ENCODE data around the gene KCNMA1.

The KCNMA1 gene

GRCh38 chr10:77448226-77448625 is 189.4 kb downstream of the KCNMA1 start:
- Mint-ChIP-seq H3K4me1 (ENCODE audit: low read depth) (no peaks in the 10 kb centered on the region), H3K36me3 (ENCODE audit: low read depth) (no peaks in the 10 kb centered on the region), H3K27ac (no peak overlapping the region), H3K27me3 (no peaks in the 10 kb centered on the region), H3K9me3 (no peaks in the 10 kb centered on the region), H3K4me3 (no peak overlapping the region)

DNA sequence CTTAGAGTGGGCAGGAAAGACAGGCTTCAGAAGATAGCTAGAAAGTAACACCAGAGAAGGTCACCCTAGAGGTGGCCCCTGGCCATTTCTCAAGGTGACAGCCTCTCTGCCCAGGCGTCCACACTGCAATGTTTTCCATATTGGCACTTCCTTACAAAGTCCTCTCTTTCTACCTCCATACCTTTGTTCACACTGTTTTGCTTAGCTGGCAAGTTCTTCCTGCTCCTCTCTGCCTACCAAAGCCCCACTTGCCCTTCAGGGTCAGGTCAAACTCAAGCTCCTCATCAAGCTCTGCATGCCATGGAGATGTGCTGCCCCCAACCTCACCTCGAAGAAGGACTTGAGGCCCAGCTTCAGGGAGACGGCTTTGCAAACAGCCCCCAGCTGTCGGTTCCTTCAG is 190.9 kb downstream of the KCNMA1 start:
- Mint-ChIP-seq H3K36me3 (ENCODE audit: low read depth) (no peaks in the 10 kb centered on the region), H3K9me3 (no peaks in the 10 kb centered on the region), H3K27ac (no peak overlapping the region), H3K27me3 (no peaks in the 10 kb centered on the region), H3K4me1 (ENCODE audit: low read depth) (no peaks in the 10 kb centered on the region), H3K4me3 (no peak overlapping the region)

DNA sequence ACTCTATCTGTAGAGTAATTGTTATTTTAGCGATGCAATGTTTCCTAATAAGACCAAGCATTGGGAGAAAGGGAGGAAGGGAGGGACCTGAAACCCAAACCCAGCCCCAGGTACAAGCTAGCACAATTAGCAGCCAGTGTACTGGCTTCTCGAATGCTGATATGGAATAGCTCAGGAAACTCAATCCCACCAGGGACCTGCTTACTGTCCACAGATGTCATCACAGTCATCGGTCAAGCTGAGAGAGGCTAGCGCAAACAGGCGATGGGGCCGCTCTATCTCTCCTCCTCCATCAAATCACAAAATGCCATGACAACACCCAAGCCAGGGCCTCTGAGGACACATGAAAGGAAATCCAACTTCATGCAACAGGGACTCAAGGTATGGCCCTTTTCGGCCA is 192.1 kb downstream of the KCNMA1 start:
- Mint-ChIP-seq H3K36me3 (ENCODE audit: low read depth) (no peaks in the 10 kb centered on the region), H3K4me1 (ENCODE audit: low read depth) (no peaks in the 10 kb centered on the region), H3K4me3 (no peak overlapping the region), H3K9me3 (no peaks in the 10 kb centered on the region), H3K27me3 (no peaks in the 10 kb centered on the region), H3K27ac (no peak overlapping the region)

DNA sequence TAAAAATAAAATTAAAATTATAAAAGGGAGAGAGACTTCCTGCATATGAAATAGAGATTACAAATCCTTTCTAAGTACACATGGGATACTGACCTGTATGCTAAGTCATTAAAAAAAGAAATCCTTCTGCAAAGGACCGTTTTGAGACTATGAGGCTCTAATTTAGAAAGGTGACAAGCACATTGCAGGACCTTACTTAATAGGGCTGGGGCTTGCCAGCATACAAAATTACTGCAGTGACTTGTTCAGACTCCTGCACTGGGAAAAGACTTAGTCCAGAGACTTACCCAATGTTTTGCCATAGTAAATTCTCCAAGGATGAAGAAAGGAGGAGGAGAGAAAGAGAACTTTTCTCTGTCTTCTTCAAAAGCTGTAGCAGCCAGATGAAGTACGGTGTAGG is 193.6 kb downstream of the KCNMA1 start:
- H3K4me1 Mint-ChIP-seq (ENCODE audit: low read depth) = no peaks in the 10 kb centered on the region
- no peaks in the 10 kb centered on the region for H3K36me3 Mint-ChIP-seq (ENCODE audit: low read depth)
- H3K9me3 Mint-ChIP-seq = no peaks in the 10 kb centered on the region
- H3K27me3 Mint-ChIP-seq = no peaks in the 10 kb centered on the region
- no peak overlapping the region for H3K4me3 Mint-ChIP-seq
- H3K27ac Mint-ChIP-seq = no peak overlapping the region

DNA sequence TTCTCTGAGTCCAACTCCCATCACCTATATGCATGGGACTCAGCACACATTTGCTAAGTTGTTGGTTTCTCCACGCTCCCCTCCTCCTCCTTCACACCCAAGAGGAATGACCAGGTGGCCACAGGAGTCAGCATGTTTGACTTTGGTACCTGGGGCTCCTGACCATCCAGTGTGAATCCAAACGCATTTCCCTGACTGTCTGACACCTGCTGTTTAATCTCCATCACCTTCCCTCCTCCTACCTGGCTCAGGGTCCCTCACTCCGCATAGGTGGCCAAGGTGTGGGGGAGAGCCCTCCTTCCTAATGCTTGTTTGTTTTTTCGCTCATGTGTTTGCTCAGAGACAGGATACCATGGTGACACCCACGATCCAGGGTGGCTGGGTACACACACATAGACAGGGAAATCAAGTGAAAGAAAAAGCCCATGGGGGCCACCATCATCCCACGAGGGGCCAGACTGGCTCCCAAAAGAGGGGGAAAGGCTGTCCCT is 194.9 kb downstream of the KCNMA1 start:
- Mint-ChIP-seq H3K4me3 (no peak overlapping the region), H3K9me3 (no peaks in the 10 kb centered on the region), H3K27ac (no peak overlapping the region), H3K27me3 (no peaks in the 10 kb centered on the region), H3K4me1 (ENCODE audit: low read depth) (no peaks in the 10 kb centered on the region), H3K36me3 (ENCODE audit: low read depth) (no peaks in the 10 kb centered on the region)

- Mint-ChIP-seq H3K9me3 (no peaks in the 10 kb centered on the region), H3K4me3 (no peak overlapping the region), H3K27me3 (no peaks in the 10 kb centered on the region), H3K27ac (no peak overlapping the region), H3K36me3 (ENCODE audit: low read depth) (no peaks in the 10 kb centered on the region), H3K4me1 (ENCODE audit: low read depth) (no peaks in the 10 kb centered on the region)
Observed at GRCh38 chr10:77441353-77442166, 196.0 kb downstream of the KCNMA1 start.

DNA sequence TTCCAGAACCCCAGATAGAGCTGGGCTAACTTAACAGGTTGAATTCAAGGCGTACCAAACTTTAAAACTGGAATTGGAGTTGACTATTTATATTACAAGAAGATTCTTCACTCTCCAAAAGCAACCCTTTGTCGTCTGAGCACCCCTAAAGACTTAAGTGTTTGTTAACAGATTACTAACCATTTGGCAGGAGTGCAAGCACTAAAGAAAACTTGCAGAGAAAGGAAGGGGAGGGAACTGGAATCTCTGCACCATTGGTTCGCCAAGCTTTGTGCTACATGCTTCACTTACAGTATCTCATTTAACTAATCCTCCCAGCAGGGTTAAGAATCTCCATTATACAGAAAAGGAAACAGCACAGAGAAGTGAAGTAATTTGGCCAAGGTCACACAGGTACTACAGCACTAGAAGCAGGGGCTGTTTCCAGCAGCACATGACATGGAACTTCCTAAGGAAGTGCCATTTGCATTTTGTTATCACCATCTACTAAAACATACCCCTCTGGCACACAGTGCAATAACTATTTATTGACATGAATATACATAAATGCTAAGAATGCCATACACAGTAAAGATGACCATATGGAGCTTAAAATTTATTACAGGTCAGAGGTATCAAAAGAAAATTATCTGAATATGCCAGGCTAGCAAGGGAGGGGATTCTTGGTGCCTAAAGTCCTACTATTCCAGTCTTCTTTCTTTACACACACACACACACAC is 201.2 kb downstream of the KCNMA1 start:
- H3K9me3 Mint-ChIP-seq = no peaks in the 10 kb centered on the region
- H3K27ac Mint-ChIP-seq = no peak overlapping the region
- H3K4me1 Mint-ChIP-seq (ENCODE audit: low read depth) = no peaks in the 10 kb centered on the region
- no peak overlapping the region for H3K4me3 Mint-ChIP-seq
- no peaks in the 10 kb centered on the region for H3K27me3 Mint-ChIP-seq
- H3K36me3 Mint-ChIP-seq (ENCODE audit: low read depth) = no peaks in the 10 kb centered on the region

DNA sequence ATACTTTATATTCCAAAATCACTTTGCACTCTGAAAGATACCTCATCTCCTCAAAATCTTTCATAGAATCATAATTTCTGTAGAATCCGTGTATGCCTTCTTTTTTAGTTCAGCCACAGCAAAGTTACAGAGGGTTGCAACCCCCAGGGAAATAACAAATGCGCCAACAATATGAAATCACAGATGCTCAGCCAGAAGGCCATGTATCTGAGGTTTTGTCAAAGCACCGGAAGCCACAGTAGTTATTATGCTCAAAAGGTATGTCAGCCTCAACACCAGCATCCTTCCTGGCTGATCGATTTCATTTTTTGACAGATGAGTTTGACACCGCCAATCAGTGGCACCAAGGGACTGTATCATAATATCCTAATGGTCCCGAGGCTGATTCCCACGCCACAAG is 204.1 kb downstream of the KCNMA1 start:
- Mint-ChIP-seq H3K27ac (no peak overlapping the region), H3K36me3 (ENCODE audit: low read depth) (no peaks in the 10 kb centered on the region), H3K4me3 (no peak overlapping the region), H3K4me1 (ENCODE audit: low read depth) (no peaks in the 10 kb centered on the region), H3K9me3 (no peaks in the 10 kb centered on the region), H3K27me3 (peaks cover 1% of the 10 kb centered on the region)

- no peak overlapping the region for H3K27ac Mint-ChIP-seq
- H3K9me3 Mint-ChIP-seq = no peaks in the 10 kb centered on the region
- peaks cover 7% of the 10 kb centered on the region for H3K27me3 Mint-ChIP-seq
- no peaks in the 10 kb centered on the region for H3K36me3 Mint-ChIP-seq (ENCODE audit: low read depth)
- no peaks in the 10 kb centered on the region for H3K4me1 Mint-ChIP-seq (ENCODE audit: low read depth)
- no peak overlapping the region for H3K4me3 Mint-ChIP-seq
Observed at GRCh38 chr10:77431980-77432797, 205.4 kb downstream of the KCNMA1 start.

DNA sequence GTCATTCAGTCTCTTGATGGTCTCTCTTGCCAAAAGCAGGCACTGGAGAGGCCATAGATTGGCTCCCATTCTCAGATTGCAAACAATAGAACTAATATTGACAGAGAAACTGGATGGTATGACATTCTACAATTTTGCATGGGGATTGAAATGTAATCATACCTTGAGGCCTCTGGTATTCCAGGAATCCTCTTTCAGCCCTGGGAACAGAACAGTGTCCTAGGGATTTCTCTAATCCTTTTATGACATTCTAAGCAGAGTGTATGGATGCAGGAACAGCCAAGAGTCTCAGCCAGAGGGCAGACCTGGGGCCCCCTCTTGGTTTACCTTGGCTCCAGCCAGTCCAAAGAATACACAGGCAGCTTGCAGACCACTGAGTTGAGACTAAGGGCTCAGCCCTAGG is 206.4 kb downstream of the KCNMA1 start:
- Mint-ChIP-seq H3K4me3 (no peak overlapping the region), H3K9me3 (no peaks in the 10 kb centered on the region), H3K4me1 (ENCODE audit: low read depth) (no peaks in the 10 kb centered on the region), H3K36me3 (ENCODE audit: low read depth) (no peaks in the 10 kb centered on the region), H3K27ac (no peak overlapping the region), H3K27me3 (peaks cover 10% of the 10 kb centered on the region)

DNA sequence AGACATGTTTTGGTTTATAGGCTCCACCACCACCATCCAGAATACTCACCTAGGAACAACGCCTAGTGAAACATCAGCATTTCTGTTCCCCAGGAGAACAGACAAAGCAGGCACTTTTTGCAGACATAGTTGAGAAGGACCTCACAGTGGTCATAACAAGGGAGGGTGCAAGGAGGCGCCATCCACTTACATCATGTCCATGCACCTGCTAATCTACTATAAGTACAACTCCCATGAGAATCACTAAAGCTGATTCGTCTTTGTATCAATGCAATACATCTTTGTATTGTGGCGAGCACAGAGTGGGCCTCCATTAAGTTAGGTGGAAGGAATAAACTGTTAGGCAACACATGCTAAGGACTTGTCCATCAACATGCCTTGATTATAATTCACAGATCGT is 207.1 kb downstream of the KCNMA1 start:
- no peak overlapping the region for H3K4me3 Mint-ChIP-seq

DNA sequence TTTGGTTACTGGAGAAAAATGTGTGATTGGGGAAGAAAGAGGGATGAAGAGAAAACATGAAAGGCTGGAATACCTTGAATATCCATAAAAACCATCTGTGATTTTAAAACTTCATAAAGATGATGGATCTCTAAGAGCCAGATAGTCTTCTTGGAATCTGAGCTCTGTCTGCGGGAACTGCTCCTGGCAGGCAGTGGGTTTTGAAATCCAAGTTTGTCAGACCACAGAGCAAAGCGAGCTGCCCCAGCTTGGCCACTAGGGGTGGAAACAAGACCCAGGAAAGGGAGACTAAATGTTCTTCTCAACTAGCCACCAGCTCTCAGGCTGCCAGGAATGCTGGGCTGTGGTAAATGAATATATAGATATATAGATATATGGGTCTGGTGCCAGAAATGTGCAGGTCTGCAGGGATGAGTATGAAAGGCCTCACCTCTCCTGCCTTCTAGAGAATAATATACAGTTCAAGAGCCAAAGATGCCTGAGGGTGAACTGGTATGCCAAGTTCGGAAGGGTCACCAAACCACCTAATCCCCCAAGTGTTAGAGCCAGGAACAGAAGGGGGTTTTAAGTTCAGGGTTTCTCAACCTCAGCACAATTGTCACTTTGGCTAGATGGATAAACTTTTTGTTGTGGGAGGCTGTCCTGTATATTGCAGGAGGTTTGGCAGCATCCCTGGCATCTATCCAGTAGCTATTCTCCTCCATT is 208.8 kb downstream of the KCNMA1 start:
- Mint-ChIP-seq H3K4me3 (no peak overlapping the region), H3K27ac (no peak overlapping the region), H3K4me1 (ENCODE audit: low read depth) (no peaks in the 10 kb centered on the region), H3K36me3 (ENCODE audit: low read depth) (no peaks in the 10 kb centered on the region), H3K9me3 (no peaks in the 10 kb centered on the region), H3K27me3 (peaks cover 10% of the 10 kb centered on the region)

More for the DNA sequence above, 207.1 kb downstream of the KCNMA1 start:
- H3K9me3 Mint-ChIP-seq = no peaks in the 10 kb centered on the region
- H3K4me1 Mint-ChIP-seq (ENCODE audit: low read depth) = no peaks in the 10 kb centered on the region
- H3K27ac Mint-ChIP-seq = no peak overlapping the region
- H3K36me3 Mint-ChIP-seq (ENCODE audit: low read depth) = no peaks in the 10 kb centered on the region
- H3K27me3 Mint-ChIP-seq = peaks cover 10% of the 10 kb centered on the region

DNA sequence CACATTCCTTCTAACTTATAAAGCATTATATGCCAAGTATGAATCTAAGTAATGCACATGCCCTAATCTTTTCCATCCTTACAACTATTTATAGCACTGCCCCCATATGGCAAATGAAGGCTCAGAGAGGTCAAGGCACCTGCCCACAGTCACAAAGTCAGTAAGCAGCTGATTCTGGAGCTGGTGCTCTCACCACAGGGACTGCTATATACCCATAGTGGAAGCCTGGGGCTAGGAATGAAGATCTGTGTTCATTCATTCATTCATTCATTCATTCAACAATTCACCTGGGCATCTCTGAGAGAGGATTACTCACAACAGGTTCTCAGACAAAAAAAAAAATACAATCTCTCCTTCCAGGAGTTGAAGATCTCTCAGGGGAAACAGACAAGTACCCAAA is 213.4 kb downstream of the KCNMA1 start:
- no peak overlapping the region for H3K4me3 Mint-ChIP-seq
- no peaks in the 10 kb centered on the region for H3K36me3 Mint-ChIP-seq (ENCODE audit: low read depth)
- no peaks in the 10 kb centered on the region for H3K4me1 Mint-ChIP-seq (ENCODE audit: low read depth)
- H3K27me3 Mint-ChIP-seq = peaks cover 10% of the 10 kb centered on the region
- no peak overlapping the region for H3K27ac Mint-ChIP-seq
- H3K9me3 Mint-ChIP-seq = no peaks in the 10 kb centered on the region

- Mint-ChIP-seq H3K36me3 (ENCODE audit: low read depth) (no peaks in the 10 kb centered on the region), H3K9me3 (no peaks in the 10 kb centered on the region), H3K4me3 (no peak overlapping the region), H3K27ac (no peak overlapping the region), H3K4me1 (ENCODE audit: low read depth) (no peaks in the 10 kb centered on the region), H3K27me3 (peaks cover 3% of the 10 kb centered on the region)
Observed at GRCh38 chr10:77422491-77423338, 214.9 kb downstream of the KCNMA1 start.
